GM19395 (cell line): ENCODE results near the gene LGALS14.

Source experiments
- ATAC-seq: cut with Tn5 transposase; IDR thresholded peaks from one replicate; pipeline ENCODE4 v1.9.1; 2021; ENCODE audit warnings: mild to moderate bottlenecking, moderate library complexity; ENCODE audit not compliant: unreplicated experiment

Gene LGALS14

DNA sequence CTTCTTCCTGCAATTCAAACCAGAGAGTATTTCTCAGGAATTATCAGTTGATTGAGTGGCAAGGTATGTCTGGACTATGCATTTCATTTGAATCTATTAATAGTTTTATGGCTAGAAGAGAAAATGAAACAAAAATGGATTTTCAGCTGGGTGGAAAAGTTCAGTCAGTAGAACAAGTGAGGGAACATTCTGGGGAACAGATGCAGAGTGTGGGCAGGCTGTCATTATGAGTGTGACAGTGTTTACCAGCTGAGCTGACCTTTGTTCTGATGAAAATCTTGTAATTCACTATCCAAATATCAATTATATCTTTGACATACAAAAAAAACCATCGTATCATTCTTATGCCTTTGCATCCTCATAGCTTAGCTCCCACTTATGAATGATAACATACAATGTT, 36.1 kb downstream of the LGALS14 start:
- ATAC-seq: no peak

DNA sequence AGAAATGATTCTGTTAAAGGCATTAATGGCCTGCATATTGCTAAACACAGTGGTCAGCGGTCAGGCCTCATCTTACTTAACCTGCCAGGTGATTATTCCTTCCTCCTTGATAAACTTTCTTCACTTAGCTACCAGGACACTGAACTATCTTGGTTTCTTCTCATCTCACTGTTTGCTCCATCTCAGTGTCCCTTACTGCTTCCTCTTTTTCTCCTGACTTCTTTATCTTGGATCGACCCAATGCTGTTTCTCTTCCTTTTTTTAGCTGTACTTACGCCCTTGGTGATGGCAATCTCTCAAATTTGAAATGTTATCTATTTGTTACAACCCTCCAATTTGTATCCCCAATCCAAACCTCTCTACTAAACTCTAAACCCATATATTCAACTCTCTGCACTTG, 41.4 kb downstream of the LGALS14 start:
- ATAC-seq: no peak

DNA sequence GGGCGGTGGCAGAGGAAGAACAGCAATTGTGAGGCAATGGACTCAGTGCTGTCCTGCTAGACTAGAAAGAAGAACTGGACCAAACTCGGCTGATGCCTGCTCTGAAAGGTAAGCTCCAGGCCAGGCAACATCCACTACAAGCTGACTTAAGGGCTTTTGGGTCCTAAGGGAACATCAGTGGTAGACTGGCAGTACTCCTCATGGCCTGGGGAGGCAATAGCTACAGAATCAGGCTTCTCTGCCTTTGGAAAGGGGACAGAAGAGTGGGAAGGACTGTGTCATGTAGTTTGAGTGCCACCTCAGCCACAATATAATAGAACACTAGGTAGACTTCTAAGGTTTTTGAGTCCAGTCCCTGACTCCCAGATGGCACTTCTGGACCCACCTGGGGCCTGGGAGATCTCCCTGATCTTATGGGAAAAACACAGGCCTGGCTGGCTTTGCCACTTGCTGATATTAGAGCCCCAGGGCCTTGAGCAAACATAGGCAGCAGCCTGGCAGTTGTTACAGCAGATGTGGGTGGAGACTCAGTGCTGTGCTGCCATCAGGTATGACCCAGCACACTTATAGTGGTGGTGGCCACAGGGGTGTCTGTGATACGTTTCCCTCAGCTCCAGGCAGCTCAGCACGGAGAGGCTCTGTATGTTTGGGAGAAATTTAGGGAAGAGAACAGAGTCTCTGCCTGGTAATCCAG, 42.7 kb downstream of the LGALS14 start:
- no peak for ATAC-seq

- ATAC-seq: no peak
Observed at GRCh38 chr19:39749981-39750380, 45.7 kb downstream of the LGALS14 start.

DNA sequence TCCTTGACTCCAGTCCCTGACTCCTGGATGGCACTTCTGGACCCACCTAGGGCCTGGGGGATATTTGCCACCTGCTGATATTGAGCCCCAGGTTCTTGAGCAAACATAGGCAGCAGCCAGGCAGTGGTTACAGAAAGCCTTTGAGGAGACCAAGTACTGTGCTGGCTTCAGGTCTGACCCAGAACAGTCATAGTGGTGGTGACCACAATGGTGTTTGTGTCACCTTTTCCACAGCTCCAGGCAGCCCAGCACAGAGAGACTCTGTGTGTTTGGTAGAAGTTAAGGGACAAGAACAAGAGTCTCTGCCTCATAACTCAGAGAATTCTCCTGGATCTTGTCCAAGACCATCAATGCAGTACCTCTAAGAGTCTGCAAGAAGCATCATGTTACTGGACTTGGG, 48.1 kb downstream of the LGALS14 start:
- no peak for ATAC-seq

GRCh38 chr19:39752795-39753194, 48.5 kb downstream of the LGALS14 start:
- no peak for ATAC-seq

GRCh38 chr19:39754544-39754943, 50.3 kb downstream of the LGALS14 start:
- ATAC-seq: no peak

DNA sequence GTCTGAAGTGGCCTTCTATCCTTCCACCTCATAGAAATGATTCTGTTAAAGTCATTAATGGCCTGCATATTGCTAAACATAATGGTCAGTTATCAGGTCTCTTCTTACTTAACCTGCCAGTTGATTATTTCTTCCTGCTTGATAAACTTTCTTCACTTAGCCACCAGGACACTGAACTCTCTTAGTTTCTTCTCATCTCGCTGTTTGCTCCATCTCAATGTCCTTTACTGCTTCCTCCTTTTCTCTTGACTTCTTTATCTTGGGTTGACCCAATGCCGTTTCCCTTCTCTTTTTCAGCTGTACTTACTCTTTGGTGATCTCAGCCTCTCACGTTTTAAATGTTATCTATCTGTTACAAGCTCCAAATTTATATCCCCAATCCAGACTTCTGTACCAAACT, 50.7 kb downstream of the LGALS14 start:
- no peak for ATAC-seq
